Activated CD8-positive, alpha-beta memory T cell treated with anti-CD3 and anti-CD28 coated beads, Interleukin-2, amount 10 ng/mL, durations not matched to agents 7 days and 5 days (primary cell): ENCODE results near the gene EZH1. TPM values are rescaled to one million over a fixed set of nuclear protein-coding genes. Genes with fewer than 3 reads are reported as not detected.

ENCODE experiments used
- ATAC-seq: fragments of 150-1000 bp; cut with Tn5 transposase; one replicate; pipeline ENCODE4 v1.10.0; 2021; ENCODE audit warnings: moderate library complexity
- CTCF ChIA-PET: fragments of 350-600 bp; sonication (Branson Sonifier 250); formaldehyde crosslinking; loops from one replicate; lab custom pipeline; 2021; ENCODE audit warnings: antibody characterized with exemption; lab: Charles Lee
- DNase-seq: peaks from one replicate; pipeline ENCODE4 v3.0.0-alpha.2; 2020
- H3K27ac Mint-ChIP-seq: one replicate; pipeline ENCODE4 v1.8.0; 2021; ENCODE audit warnings: mild to moderate bottlenecking, mixed read lengths
- H3K27me3 Mint-ChIP-seq: one replicate; pipeline ENCODE4 v1.8.0; 2021; ENCODE audit warnings: mixed read lengths
- H3K36me3 Mint-ChIP-seq: one replicate; pipeline ENCODE4 v1.8.0; 2021; ENCODE audit warnings: mild to moderate bottlenecking, mixed read lengths
- H3K4me1 Mint-ChIP-seq: one replicate; pipeline ENCODE4 v1.8.0; 2021; ENCODE audit warnings: mixed read lengths
- H3K4me3 Mint-ChIP-seq: one replicate; pipeline ENCODE4 v1.8.0; 2021; ENCODE audit warnings: mild to moderate bottlenecking, moderate library complexity, mixed read lengths
- H3K9me3 Mint-ChIP-seq: one replicate; pipeline ENCODE4 v1.8.0; 2022; ENCODE audit warnings: low read depth, mixed read lengths
- total RNA-seq, 2 experiments: library from RNA; stranded (reverse); gene quantifications; one replicate each; pipeline ENCODE4 v1.2.3, GENCODE V29; 2021

EZH1 gene
- total RNA-seq, 2 experiments from 2014 or later, result 39.9 to 46.5 TPM

- DNase-seq (no peak), ATAC-seq (no peak)
- peaks cover 10% of the 10 kb centered on the region for H3K36me3 Mint-ChIP-seq
- no peaks in the 10 kb centered on the region for H3K9me3 Mint-ChIP-seq
- no peaks in the 10 kb centered on the region for H3K27me3 Mint-ChIP-seq
- no peaks in the 10 kb centered on the region for H3K4me1 Mint-ChIP-seq
- no peak overlapping the region for H3K4me3 Mint-ChIP-seq
- CTCF ChIA-PET, result interaction anchor here (1.3 kb wide), 1 partner anchor 51 kb away, joined by 3 read pairs; no protein-coding TSS in a partner anchor
- H3K27ac Mint-ChIP-seq, result no peak overlapping the region
Observed at GRCh38 chr17:42697108-42697811, 47.6 kb downstream of the EZH1 start.

GRCh38 chr17:42695500-42695899 lies 49.3 kb downstream of the EZH1 start:
- Mint-ChIP-seq H3K4me1 (no peaks in the 10 kb centered on the region), H3K4me3 (no peak overlapping the region), H3K9me3 (no peaks in the 10 kb centered on the region), H3K27me3 (no peaks in the 10 kb centered on the region), H3K36me3 (peaks cover 4% of the 10 kb centered on the region), H3K27ac (no peak overlapping the region)
- CTCF ChIA-PET, result no interaction called here
- ATAC-seq (no peak), DNase-seq (no peak)

GRCh38 chr17:42694524-42694923 lies 50.3 kb downstream of the EZH1 start:
- CTCF ChIA-PET, result interaction anchor here (1.9 kb wide), 1 partner anchor 69 kb away, joined by 4 read pairs; no protein-coding TSS in a partner anchor

GRCh38 chr17:42692489-42692888 lies 52.4 kb downstream of the EZH1 start:
- ATAC-seq (no peak), DNase-seq (no peak)
- Mint-ChIP-seq H3K4me3 (no peak overlapping the region), H3K4me1 (no peaks in the 10 kb centered on the region), H3K27ac (no peak overlapping the region), H3K36me3 (peaks cover 2% of the 10 kb centered on the region), H3K9me3 (no peaks in the 10 kb centered on the region), H3K27me3 (no peaks in the 10 kb centered on the region)
- CTCF ChIA-PET, result interaction anchor here (1.2 kb wide), 1 partner anchor 30 kb away, joined by 3 read pairs; no protein-coding TSS in a partner anchor

More at GRCh38 chr17:42694524-42694923, 50.3 kb downstream of the EZH1 start:
- DNase-seq (no peak), ATAC-seq (no peak)
- Mint-ChIP-seq H3K4me3 (no peak overlapping the region), H3K36me3 (peaks cover 3% of the 10 kb centered on the region), H3K27me3 (no peaks in the 10 kb centered on the region), H3K27ac (no peak overlapping the region), H3K9me3 (no peaks in the 10 kb centered on the region), H3K4me1 (no peaks in the 10 kb centered on the region)

- Mint-ChIP-seq H3K36me3 (peaks cover 2% of the 10 kb centered on the region), H3K4me1 (no peaks in the 10 kb centered on the region), H3K9me3 (no peaks in the 10 kb centered on the region), H3K4me3 (no peak overlapping the region), H3K27me3 (no peaks in the 10 kb centered on the region), H3K27ac (no peak overlapping the region)
- CTCF ChIA-PET, result no interaction called here
- DNase-seq, result no peak
- ATAC-seq, result no peak
Observed at GRCh38 chr17:42691021-42691545, 53.8 kb downstream of the EZH1 start.

- Mint-ChIP-seq H3K36me3 (peaks cover 2% of the 10 kb centered on the region), H3K27me3 (no peaks in the 10 kb centered on the region), H3K9me3 (no peaks in the 10 kb centered on the region), H3K4me3 (no peak overlapping the region), H3K4me1 (no peaks in the 10 kb centered on the region), H3K27ac (no peak overlapping the region)
- DNase-seq (no peak), ATAC-seq (no peak)
- CTCF ChIA-PET, result interaction anchor here (1.2 kb wide), 1 partner anchor 36 kb away, joined by 3 read pairs; no protein-coding TSS in a partner anchor
Observed at GRCh38 chr17:42690596-42690995, 54.2 kb downstream of the EZH1 start.

- DNase-seq (no peak), ATAC-seq (no peak)
- Mint-ChIP-seq H3K4me1 (peaks cover 6% of the 10 kb centered on the region), H3K9me3 (no peaks in the 10 kb centered on the region), H3K36me3 (no peaks in the 10 kb centered on the region), H3K27ac (no peak overlapping the region), H3K4me3 (no peak overlapping the region), H3K27me3 (peaks cover 17% of the 10 kb centered on the region)
- CTCF ChIA-PET, result no interaction called here
Observed at GRCh38 chr17:42687707-42688320, 57.0 kb downstream of the EZH1 start.

GRCh38 chr17:42686520-42687128 lies 58.2 kb downstream of the EZH1 start:
- CTCF ChIA-PET, result no interaction called here
- H3K4me1 Mint-ChIP-seq, result peaks cover 17% of the 10 kb centered on the region
- ATAC-seq, result no peak

GRCh38 chr17:42685831-42686230 lies 59.0 kb downstream of the EZH1 start:
- no peaks in the 10 kb centered on the region for H3K36me3 Mint-ChIP-seq
- H3K27ac Mint-ChIP-seq, result no peak overlapping the region
- no peaks in the 10 kb centered on the region for H3K9me3 Mint-ChIP-seq
- DNase-seq, result no peak
- peaks cover 33% of the 10 kb centered on the region for H3K27me3 Mint-ChIP-seq
- CTCF ChIA-PET, result interaction anchor here (1.0 kb wide), 1 partner anchor 78 kb away, joined by 3 read pairs; no protein-coding TSS in a partner anchor
- no peak overlapping the region for H3K4me3 Mint-ChIP-seq
- peaks cover 25% of the 10 kb centered on the region for H3K4me1 Mint-ChIP-seq
- ATAC-seq, result no peak

More at GRCh38 chr17:42686520-42687128, 58.2 kb downstream of the EZH1 start:
- no peak overlapping the region for H3K4me3 Mint-ChIP-seq
- no peaks in the 10 kb centered on the region for H3K9me3 Mint-ChIP-seq
- no peaks in the 10 kb centered on the region for H3K36me3 Mint-ChIP-seq
- peaks cover 29% of the 10 kb centered on the region for H3K27me3 Mint-ChIP-seq
- no peak overlapping the region for H3K27ac Mint-ChIP-seq
- DNase-seq, result no peak

GRCh38 chr17:42684929-42685556 lies 59.8 kb downstream of the EZH1 start:
- no peak overlapping the region for H3K4me3 Mint-ChIP-seq
- CTCF ChIA-PET, result interaction anchor here (1.0 kb wide), 1 partner anchor 77 kb away, joined by 3 read pairs; no protein-coding TSS in a partner anchor
- H3K36me3 Mint-ChIP-seq, result no peaks in the 10 kb centered on the region
- peaks cover 31% of the 10 kb centered on the region for H3K4me1 Mint-ChIP-seq
- DNase-seq, result no peak
- no peaks in the 10 kb centered on the region for H3K9me3 Mint-ChIP-seq
- no peak for ATAC-seq
- H3K27me3 Mint-ChIP-seq, result peaks cover 36% of the 10 kb centered on the region
- no peak overlapping the region for H3K27ac Mint-ChIP-seq

GRCh38 chr17:42683407-42684034 lies 61.3 kb downstream of the EZH1 start:
- Mint-ChIP-seq H3K27ac (no peak overlapping the region), H3K9me3 (no peaks in the 10 kb centered on the region), H3K36me3 (no peaks in the 10 kb centered on the region), H3K4me3 (peak overlapping the region; percentile 32), H3K27me3 (peaks cover 39% of the 10 kb centered on the region), H3K4me1 (peaks cover 42% of the 10 kb centered on the region)
- ATAC-seq (no peak), DNase-seq (no peak)
- CTCF ChIA-PET, result interaction anchor here (1.1 to 2.1 kb wide), 8 partner anchors 9 to 282 kb away, joined by 3 to 17 read pairs (median 3); partner anchors contain the start of genes BECN1, PSMC3IP and TUBG2

GRCh38 chr17:42682722-42683403 lies 62.0 kb downstream of the EZH1 start:
- Mint-ChIP-seq H3K36me3 (no peaks in the 10 kb centered on the region), H3K27ac (no peak overlapping the region), H3K27me3 (peaks cover 39% of the 10 kb centered on the region), H3K4me3 (peak overlapping the region; percentile 46), H3K4me1 (peaks cover 45% of the 10 kb centered on the region), H3K9me3 (no peaks in the 10 kb centered on the region)
- DNase-seq (peak; percentile 58), ATAC-seq (no peak)
- CTCF ChIA-PET, result interaction anchor here (1.1 to 2.1 kb wide), 8 partner anchors 9 to 283 kb away, joined by 3 to 17 read pairs (median 3); partner anchors contain the start of genes BECN1, PSMC3IP and TUBG2
